HG03095 (cell line): ENCODE measurements around the gene VMP1.
"Not testable (repeated sequence)": the region's sequence is repeated elsewhere in the genome, so short reads cannot be mapped to it uniquely, and the experiment has no call there.

ENCODE experiments used
- ATAC-seq: cut with Tn5 transposase; IDR thresholded peaks from one replicate; pipeline ENCODE4 v1.9.1; 2021; ENCODE audit warnings: moderate library complexity; ENCODE audit not compliant: unreplicated experiment

Gene VMP1

DNA sequence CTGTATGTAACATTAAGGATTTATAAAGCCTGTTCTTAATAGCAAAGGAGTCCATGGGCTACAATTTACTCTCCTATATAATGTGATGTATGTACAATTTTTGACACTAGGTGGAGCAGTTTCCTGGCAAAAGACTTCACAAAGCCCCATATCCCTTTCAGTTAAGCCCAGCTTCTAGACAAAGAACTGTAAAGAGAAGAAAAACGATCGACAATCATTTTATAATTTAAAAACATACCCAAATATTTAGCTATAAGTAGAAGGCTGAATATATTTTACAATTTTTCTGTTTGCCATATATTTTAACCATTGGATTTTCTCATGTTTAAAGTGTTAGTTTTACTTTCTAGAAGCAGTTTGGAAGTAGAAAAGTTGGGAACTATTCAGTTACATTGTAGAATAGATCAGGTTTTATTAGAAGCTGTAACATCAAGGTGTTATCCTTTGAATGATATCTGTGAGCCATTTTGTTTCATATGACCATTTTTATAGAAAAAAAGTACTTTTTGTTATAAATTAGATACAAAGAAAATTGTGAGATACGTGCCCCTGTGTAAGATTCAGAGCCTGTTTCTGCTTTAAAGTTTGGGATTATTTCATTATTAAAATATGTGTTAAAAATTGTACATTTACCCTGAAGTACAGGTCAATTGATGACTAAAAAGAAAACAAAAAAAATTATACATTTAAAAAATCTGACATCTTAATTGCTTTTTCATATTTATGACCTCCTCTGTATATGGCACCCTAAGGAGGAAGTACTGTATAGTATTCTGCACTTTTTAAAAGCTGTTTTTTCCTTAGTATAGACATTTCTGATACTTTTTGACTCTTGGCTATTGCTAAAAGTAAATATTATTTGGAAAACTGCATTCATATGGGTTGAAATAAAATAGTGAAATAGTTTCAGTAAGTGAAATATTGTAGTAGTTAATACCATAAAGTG lies 46.3 kb downstream of the VMP1 start:
- peak; percentile 49 for ATAC-seq

DNA sequence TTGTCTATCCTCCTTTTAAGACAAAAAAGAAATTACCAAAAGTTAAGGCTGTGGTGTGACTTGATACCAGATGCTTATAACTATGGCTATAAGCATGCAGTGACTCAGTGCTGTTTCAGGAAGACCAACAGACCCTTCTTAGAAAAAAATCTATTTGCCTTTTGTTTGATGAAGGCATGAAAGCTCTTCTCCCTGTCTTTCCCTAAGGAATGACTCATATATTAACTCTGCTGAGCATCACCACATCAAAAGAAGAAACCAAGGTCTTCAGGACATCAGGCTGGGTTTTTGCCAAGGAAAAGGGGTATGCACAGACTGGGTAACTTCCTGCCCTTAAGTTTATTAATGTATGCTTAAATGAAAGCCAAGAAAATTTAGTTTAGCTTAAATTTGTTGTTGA lies 47.1 kb downstream of the VMP1 start:
- ATAC-seq, result no peak

DNA sequence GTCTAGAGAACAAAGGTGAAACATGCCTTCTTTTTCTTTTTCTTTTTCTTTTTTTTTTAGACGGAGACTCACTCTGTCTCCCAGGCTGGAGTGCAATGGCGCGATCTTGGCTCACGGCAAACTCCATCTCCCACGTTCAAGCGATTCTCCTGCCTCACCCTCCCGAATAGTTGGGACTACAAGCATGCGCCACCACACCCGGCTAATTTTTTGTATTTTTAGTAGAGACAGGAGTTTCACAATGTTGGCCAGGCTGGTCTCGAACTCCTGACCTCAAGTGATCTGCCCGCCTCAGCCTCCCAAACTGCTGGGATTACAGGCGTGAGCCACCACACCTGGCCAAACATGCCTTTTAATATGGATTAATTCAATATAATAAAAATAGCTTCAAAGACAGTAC lies 47.6 kb downstream of the VMP1 start:
- ATAC-seq, result not testable (repeated sequence)

DNA sequence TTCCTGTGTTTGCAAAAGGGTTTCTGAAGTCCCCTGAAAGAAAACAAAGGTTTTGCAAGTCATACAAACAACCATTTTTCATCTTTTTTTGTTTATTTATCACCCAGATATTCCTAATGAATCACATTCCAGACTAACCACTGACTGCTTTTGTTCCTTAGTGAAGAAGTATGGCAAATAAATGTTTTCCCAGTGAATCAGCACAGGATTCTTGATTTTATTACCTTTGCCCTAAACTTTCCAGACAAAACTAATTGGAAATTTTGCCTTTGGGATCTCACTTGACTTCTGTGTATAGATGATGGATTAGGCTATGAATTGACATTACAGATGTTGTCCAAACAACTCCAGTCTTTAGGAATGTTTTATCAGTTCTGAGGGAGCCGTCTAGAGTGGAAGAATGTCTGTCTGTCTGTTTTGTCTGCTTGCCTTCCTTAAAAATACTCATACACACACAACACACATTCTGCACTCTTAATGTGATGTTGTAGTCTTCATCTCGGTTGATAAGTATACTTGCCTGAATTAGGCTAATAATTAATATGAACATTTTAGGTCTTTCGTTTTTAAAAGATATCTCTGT lies 48.9 kb downstream of the VMP1 start:
- ATAC-seq, result no peak

DNA sequence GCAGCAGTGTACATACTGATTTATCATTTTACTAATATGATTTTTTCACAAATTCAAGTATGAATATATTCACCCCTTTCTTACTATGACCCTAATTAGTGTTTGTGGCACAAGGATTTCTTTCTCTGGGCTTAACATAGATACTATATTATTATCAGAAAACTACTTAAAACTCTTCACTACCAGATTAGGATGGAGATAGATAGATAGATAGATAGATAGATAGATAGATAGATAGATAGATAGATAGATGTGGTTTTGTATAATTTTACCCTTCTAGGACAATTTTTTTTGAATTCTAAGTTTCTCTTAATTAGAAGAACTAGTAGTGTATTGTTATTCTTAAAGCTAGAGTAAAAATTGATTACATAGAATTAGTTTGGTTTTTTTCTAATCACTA lies 49.6 kb downstream of the VMP1 start:
- ATAC-seq, result no peak

DNA sequence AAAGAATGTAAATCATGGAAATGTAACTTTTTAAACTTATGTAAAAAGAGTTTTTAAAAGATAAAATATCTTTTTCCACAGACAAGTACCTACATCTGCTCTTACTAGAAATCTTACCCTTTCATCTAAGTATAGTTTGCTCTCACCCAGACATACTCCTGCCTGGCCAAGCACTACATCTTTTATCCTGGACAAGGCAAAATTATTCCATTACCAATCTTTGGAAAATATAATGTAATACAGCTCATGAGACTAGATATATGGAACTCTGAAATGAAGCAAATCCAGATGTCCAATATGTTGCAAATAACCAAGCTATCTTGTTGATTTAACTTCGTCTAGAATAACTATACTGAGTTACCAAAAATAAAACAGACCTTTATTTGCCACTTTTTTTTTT lies 50.0 kb downstream of the VMP1 start:
- no peak for ATAC-seq

DNA sequence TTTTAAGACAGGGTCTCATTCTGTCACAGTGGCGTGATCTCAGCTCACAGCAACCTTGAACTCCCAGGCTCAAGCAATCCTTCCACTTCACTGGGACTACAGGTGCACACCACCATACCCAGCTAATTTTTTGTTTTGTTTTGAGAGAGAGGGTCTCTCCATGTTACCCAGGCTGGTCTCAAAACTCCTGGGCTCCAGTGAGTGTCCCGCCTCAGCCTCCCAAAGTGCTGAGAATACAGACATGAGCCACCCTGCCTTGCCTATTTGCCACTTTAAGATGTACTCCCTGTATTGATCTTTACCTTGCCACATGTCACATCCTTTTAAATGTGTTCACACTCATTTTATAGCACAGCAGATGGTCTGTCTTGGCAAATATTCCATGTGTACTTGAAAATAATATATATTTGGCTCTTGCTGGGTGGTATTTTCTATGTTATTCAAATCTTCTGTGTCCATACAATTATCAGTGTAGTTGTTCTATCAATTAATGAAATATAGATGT lies 50.5 kb downstream of the VMP1 start:
- ATAC-seq, result no peak

DNA sequence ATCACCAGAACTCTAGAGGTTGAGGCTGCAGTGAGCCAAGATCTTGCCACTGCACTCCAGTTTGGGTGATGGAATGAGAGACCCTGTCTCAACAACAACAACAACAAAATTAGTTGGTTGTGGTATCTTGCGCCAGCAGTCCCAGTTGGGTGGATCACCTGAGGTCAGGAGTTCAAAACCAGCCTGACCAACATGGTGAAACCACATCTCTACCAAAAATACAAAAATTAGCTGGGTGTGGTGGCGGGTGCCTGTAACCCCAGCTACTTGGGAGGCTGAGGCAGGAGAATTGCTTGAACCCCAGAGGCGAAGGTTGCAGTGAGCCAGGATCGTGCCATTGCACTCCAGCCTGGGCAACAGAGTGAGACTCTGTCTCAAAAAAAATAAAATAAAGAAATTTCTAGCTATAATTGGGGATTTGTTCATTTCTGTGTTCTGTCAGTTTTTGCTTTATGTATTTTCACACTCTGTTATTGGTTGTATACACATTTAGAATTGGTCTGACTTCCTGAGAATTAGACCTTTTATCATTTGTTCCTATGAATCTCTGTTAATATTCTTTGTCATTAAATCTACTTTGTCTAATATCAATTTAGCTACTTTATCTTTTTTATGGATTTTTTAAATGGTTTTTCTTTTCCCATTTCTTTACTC lies 51.7 kb downstream of the VMP1 start:
- ATAC-seq, result not testable (repeated sequence)

DNA sequence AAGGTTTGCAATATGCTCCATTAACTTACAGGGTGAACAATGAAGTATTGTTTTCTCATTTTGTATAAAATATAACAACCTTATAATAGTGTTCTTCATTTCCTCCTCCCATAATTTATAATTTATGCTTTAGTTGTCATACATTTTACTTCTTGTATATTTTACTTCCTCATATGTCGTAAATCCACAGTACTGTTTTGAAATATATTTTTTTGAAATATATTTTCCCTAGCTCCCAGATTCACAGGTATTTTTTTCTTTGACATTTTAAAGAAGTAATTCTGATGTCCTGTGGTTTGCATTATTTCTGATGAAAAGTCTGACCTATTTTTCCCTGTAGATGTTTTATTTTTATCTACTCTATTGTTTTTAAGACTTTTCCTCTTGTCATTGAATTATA lies 52.7 kb downstream of the VMP1 start:
- no peak for ATAC-seq

DNA sequence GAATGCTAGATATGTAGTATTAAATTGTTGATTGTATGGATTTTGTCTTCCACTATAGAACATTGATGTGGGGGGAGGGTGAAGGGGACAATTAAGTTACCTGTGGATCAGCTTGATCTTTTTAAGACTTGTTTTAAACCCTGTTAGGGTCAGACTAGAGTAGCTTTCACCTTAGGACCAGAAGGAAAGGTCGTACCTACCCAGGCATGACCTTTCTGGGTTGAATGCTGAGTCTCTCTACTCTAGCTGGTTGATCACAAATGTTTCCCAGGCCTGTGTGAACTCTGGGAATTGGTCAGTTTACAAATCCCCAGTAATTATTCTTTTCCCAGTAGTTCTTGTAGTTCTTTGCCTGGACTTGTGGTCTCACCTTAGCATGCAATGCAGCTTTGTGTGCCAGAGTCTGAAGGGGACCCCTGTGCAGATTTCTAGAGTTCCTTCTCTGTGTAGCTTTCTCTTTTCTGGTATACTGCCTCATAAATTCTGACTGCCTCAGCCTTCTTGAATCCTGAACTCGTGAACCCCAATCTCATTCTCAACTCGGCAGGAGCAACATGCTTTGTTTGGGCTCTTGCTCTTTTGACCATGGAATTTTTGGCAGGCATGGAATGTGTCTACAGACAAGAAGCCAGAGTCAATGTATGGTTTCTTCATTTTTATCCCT lies 54.1 kb downstream of the VMP1 start:
- no peak for ATAC-seq

DNA sequence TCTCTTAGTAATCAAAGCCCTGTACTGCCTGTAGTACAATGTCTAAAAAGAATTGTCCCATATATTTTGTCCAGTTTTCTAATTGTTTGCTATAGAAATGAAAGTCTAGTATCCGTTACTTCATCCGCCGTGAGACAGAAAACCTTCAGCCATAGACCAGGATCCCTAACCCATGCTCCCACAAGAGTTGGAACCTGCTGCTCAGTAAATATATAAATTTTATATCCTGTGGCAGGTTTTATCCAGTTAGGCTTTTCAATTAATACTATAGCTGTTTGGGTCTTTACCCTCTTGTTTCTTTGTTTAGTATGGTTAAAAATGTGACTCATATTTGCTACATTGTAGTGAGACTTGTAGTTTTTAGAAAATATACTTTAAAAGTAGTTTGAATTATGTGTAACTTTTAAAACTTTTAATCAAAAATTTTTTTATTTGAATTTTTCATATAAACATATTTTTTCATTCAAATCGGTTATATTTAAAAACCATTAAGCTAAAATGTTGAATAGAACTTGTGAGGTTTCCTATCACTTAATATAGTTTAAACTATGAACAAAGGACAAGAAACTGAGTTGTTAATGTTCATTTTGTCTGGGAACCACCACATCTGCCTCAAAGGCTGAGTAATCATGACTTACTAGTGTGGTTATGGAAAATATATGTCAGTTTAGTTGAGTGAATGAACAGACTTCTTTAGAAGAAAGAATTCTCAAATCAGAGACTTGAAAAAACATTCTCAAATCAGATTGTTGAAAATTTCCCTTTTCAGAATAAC lies 54.8 kb downstream of the VMP1 start:
- no peak for ATAC-seq

DNA sequence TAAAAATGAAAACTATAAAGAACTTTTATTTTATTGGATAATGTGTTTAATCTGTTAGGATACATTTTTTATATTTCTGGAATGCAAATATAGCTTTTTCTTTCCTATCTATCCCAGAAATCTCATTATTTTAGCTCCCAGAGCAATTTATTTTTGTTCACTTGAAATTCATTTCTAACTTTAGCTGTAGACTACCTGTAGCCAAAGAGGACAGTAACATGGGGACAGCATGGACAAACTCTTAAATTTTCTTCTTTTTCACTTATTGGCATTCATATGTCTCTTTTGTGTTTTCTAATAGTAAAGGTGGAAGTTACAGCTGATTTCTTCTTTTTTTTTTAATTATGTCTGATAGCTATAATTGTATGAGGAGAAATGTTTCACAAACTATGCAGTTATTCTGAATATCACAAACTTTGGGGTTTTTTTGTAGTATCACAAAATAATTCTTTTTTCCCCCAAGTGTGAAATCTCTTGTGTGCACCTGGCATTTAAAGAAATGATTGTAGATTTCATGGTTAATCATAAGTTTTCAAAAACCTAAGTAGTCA lies 55.4 kb downstream of the VMP1 start:
- no peak for ATAC-seq

DNA sequence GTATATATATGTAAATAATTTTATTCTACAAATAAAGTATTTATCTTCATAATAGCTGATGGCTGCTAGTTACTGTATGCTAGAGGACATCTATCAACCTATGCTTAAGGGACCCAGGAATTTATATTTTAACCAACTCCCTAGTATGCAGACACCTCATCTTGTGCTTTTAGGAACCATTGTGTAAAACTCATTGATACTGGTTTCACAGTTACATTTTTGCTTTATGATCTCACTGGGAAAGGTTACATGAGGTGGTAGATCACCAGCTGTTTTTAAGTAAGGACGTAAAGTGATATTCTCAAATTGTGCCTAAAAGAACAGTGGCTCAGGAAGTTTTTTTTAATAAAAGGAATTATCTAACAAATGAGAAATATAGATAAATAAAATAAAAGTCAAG lies 56.4 kb downstream of the VMP1 start:
- no peak for ATAC-seq

DNA sequence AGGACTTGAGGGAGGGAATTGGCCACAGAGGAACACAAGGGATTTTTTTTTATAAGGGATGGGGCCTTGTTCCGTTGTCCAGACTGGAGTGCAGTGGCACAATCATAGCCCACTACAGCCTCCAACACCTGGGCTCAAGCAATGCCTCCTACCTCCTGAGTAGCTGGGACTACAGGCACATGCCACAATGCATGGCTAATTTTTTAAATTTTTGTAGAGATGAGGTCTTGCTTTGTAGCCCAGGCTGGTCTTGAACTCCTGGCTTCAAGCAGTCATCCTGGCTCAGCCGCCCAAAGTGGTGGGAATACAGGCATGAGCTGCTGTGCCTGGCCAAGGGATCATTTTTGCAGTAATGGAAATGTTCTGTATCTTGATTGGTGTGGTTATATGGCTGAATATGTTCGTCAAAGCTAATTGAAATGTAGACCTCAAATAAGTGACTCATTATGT lies 56.9 kb downstream of the VMP1 start:
- ATAC-seq, result no peak

DNA sequence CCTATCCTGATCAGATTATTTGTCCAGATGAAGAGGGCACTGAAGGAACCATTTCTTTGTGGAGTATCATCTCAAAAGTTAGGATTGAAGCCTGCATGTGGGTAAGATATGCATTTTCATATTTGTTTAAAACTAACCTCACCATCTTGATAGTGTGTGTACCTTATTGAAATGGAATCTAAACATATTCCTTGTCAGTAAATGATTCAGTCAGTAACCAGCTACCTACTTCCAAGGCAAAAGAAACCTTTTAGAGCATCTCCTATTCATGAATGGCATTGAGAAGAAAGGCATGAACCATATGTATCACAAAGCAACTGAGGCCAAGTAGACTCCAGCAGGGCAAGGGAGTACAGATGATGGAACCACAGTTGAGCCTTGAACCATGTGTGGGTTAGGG lies 57.6 kb downstream of the VMP1 start:
- no peak for ATAC-seq

DNA sequence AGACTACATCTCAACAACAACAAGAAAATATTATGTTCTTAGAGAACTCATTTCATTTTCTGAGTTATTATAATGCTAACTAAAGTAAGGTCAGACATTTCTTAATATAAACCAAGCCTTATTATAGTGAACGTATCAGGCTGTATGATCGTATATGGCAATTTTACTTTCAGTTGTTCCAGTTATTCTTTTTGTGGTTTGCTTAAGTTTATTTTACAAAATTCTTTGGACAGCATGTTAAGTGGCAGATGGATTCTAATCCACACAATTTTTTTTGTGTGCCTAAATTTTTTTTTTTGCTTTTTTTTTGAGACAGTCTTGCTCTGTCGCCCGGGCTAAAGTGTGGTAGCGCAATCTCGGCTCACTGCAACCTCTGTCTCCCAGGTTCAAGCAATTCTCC lies 59.0 kb downstream of the VMP1 start:
- no peak for ATAC-seq

DNA sequence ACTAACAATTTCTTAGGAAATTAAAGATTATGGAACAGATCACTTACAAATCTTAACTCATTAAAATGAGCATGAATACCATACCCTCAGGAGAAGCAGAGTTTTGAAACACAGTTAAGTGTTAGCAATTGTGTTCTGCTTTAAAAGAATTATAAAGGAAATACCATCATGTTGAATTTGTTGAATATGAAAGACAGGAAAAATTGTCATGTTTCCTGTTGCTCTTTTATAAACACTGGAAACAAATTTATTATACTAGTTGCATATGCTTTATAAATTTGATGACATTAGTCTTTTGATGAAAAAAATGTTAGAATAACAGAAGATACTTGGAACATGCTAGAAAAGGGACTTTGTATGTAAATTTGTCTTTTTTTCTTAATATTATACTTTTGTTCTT lies 59.7 kb downstream of the VMP1 start:
- ATAC-seq, result no peak

DNA sequence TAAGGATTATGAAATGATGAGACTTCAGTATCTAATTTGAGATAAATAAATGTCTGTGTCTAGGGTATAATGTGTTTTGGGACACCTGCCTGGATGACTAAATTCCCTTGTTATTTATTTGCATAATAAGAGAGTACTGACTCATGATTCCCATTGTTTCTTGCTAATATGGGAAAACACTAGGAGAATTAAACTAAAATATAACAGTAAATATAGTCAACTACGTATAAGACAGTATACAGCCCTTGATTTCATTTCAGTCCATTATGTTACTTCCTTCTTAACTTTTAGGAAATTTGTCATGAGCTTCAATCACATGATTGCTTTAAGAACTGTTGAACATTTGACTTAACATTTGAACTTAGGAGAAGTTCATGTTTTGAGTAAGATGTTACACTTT lies 62.4 kb downstream of the VMP1 start:
- ATAC-seq, result no peak

DNA sequence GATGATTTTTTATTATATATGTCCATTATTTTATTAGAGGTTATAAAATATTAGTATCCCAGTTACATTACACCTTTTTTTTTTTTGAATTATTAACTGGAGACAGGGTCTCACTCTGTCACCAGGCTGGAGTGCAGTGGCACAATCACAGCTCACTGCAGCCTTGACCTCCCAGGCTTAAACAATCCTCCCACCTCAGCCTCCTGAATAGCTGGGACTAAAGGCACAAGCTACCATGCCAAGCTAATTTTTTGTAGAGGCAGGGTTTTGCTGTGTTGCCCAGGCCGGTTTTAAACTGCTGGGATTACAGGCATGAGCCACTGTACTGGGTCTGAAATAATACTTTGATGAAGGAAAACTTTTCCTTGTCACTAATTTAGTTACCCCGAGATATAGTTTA lies 63.6 kb downstream of the VMP1 start:
- no peak for ATAC-seq

DNA sequence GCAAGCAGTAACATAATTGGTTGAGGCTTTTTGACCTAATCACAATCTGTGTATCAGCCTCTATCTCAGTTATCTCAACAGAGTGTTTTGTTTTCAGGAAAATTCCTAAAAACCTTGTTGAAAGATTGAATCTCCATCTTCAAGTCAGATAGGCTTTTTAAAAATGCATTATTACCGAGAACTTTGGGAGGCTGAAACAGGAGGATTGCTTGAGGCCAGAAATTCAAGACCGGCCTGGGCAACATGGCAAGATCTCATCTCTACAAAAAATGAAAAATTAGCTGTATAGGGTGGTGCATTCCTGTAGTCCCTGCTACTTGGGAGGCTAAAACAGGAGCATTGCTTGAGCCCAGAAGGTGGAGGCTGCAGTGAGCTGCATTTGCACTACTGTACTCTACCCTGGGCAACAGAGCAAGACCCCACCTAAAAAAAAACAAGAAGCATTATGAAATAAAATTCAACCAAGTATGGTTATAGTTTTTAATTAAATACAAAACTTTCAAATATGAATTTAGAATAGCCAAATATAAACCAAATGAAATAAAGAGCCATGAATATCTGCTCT lies 68.4 kb downstream of the VMP1 start:
- ATAC-seq, result no peak
